Nephron progenitor cell (in vitro differentiated cells): Measurements from ENCODE around the gene CHN2.

Experiments
- DNase-seq: peaks from one replicate; pipeline ENCODE4 v3.0.0; 2021
- H3K27ac Mint-ChIP-seq: 2 replicates; pipeline ENCODE4 v1.8.0; 2021; ENCODE audit warnings: mild to moderate bottlenecking, moderate library complexity, mixed read lengths
- H3K27me3 Mint-ChIP-seq: 2 replicates; pipeline ENCODE4 v1.8.0; 2021; ENCODE audit warnings: mild to moderate bottlenecking, low read depth, mixed read lengths; ENCODE audit not compliant: poor library complexity
- H3K36me3 Mint-ChIP-seq: 2 replicates; pipeline ENCODE4 v1.8.0; 2021; ENCODE audit warnings: low read depth, mixed read lengths
- H3K4me1 Mint-ChIP-seq: 2 replicates; pipeline ENCODE4 v1.8.0; 2021; ENCODE audit warnings: mixed read lengths
- H3K4me3 Mint-ChIP-seq: 2 replicates; pipeline ENCODE4 v1.8.0; 2021; ENCODE audit warnings: mild to moderate bottlenecking, moderate library complexity, mixed read lengths
- H3K9me3 Mint-ChIP-seq: 2 replicates; pipeline ENCODE4 v1.8.0; 2021; ENCODE audit warnings: mild to moderate bottlenecking, moderate library complexity, mixed read lengths
- CTCF ChIP-seq: fragments of 200-600 bp; sonication (generic); IDR thresholded peaks from 2 replicates; pipeline ENCODE4 v1.5.0; 2021; ENCODE audit warnings: antibody characterized with exemption

Gene CHN2

GRCh38 chr7:29410996-29411395 lies 216.4 kb downstream of the CHN2 start:
- H3K4me1 Mint-ChIP-seq = peaks cover 18% of the 10 kb centered on the region
- peaks cover 3% of the 10 kb centered on the region for H3K27me3 Mint-ChIP-seq
- no peak overlapping the region for H3K27ac Mint-ChIP-seq
- no peak overlapping the region for H3K4me3 Mint-ChIP-seq
- H3K36me3 Mint-ChIP-seq = no peaks in the 10 kb centered on the region
- TF ChIP-seq CTCF = no peak
- DNase-seq = no peak
- H3K9me3 Mint-ChIP-seq = no peaks in the 10 kb centered on the region

GRCh38 chr7:29412912-29413311 lies 218.3 kb downstream of the CHN2 start:
- DNase-seq = no peak
- Mint-ChIP-seq H3K27me3 (no peaks in the 10 kb centered on the region), H3K36me3 (no peaks in the 10 kb centered on the region), H3K4me1 (peaks cover 11% of the 10 kb centered on the region), H3K9me3 (no peaks in the 10 kb centered on the region), H3K4me3 (no peak overlapping the region), H3K27ac (no peak overlapping the region)
- no peak for TF ChIP-seq CTCF

GRCh38 chr7:29413626-29414136 lies 219.1 kb downstream of the CHN2 start:
- DNase-seq = no peak
- Mint-ChIP-seq H3K9me3 (no peaks in the 10 kb centered on the region), H3K27me3 (no peaks in the 10 kb centered on the region), H3K4me3 (no peak overlapping the region), H3K36me3 (no peaks in the 10 kb centered on the region), H3K4me1 (peaks cover 7% of the 10 kb centered on the region), H3K27ac (no peak overlapping the region)
- no peak for TF ChIP-seq CTCF

GRCh38 chr7:29414216-29414615 lies 219.6 kb downstream of the CHN2 start:
- Mint-ChIP-seq H3K27me3 (no peaks in the 10 kb centered on the region), H3K4me1 (peaks cover 4% of the 10 kb centered on the region), H3K4me3 (no peak overlapping the region), H3K9me3 (no peaks in the 10 kb centered on the region), H3K27ac (no peak overlapping the region), H3K36me3 (no peaks in the 10 kb centered on the region)
- no peak for DNase-seq
- TF ChIP-seq CTCF = no peak

GRCh38 chr7:29415215-29415614 lies 220.6 kb downstream of the CHN2 start:
- Mint-ChIP-seq H3K9me3 (no peaks in the 10 kb centered on the region), H3K4me1 (peaks cover 4% of the 10 kb centered on the region), H3K4me3 (no peak overlapping the region), H3K27me3 (no peaks in the 10 kb centered on the region), H3K36me3 (no peaks in the 10 kb centered on the region), H3K27ac (no peak overlapping the region)
- DNase-seq = no peak
- no peak for TF ChIP-seq CTCF

GRCh38 chr7:29416276-29416937 lies 221.8 kb downstream of the CHN2 start:
- Mint-ChIP-seq H3K36me3 (no peaks in the 10 kb centered on the region), H3K9me3 (no peaks in the 10 kb centered on the region), H3K27ac (no peak overlapping the region), H3K4me1 (peaks cover 4% of the 10 kb centered on the region), H3K27me3 (peaks cover 3% of the 10 kb centered on the region), H3K4me3 (no peak overlapping the region)
- TF ChIP-seq CTCF = no peak
- DNase-seq = no peak
